Upper lobe of left lung (tissue), 4 donors: ENCODE results near the gene UGT1A6.

Experiments
- POLR2A ChIP-seq, 4 donors: fragments of 450-650 bp; IDR thresholded peaks; one replicate each; pipeline ENCODE4 v1.5.1; 2016 to 2017; ENCODE audit warnings: antibody characterized with exemption in 4 of 4, mild to moderate bottlenecking in 2 of 4
- TF ChIP-seq, protein P1 (sequence below), 6 experiments: fragments of 450-650 bp in 4 of 6; fragments of 200-600 bp in 2 of 6; sonication (generic) in 2 of 6; IDR thresholded peaks; one replicate each; pipeline ENCODE4 v1.5.1; 2016 to 2019; ENCODE audit warnings: antibody characterized with exemption in 6 of 6

DNA sequence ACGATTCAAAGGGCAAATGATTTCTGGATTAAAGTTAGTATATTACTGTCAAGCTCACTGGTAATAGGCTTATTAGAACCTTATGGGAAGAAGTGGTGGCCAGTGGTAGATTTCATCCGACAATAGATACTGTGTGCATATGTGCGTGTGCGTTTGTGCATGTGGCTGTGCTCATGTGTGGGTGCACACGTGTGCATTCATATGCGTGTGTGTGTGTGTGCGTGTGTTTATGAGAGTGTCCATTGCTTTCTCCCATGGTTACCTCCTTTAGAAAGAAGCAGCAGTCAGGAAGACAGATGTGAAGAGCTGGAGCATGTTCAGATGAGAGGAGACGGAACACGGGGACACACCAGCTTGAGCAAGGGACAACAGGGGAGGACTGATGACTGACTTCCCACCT, 76.6 kb downstream of the UGT1A6 start:
- TF ChIP-seq, protein P1, sequence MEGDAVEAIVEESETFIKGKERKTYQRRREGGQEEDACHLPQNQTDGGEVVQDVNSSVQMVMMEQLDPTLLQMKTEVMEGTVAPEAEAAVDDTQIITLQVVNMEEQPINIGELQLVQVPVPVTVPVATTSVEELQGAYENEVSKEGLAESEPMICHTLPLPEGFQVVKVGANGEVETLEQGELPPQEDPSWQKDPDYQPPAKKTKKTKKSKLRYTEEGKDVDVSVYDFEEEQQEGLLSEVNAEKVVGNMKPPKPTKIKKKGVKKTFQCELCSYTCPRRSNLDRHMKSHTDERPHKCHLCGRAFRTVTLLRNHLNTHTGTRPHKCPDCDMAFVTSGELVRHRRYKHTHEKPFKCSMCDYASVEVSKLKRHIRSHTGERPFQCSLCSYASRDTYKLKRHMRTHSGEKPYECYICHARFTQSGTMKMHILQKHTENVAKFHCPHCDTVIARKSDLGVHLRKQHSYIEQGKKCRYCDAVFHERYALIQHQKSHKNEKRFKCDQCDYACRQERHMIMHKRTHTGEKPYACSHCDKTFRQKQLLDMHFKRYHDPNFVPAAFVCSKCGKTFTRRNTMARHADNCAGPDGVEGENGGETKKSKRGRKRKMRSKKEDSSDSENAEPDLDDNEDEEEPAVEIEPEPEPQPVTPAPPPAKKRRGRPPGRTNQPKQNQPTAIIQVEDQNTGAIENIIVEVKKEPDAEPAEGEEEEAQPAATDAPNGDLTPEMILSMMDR (IDR thresholded peaks at IDR 0.05), result no peak
- TF ChIP-seq POLR2A (IDR thresholded peaks at IDR 0.05), result no peak
